GM12878 (cell line): ENCODE measurements around the gene AGER. TPM values are rescaled to one million over a fixed set of nuclear protein-coding genes. Genes with fewer than 3 reads are reported as not detected.

ENCODE experiments used
- ATAC-seq: fragments of 200-7000 bp; cut with Tn5 transposase; 3 replicates; pipeline ENCODE4 v1.9.1; 2020; ENCODE audit warnings: mild to moderate bottlenecking, moderate library complexity
- BruUV-seq: library from RNA; stranded (reverse); fragments of 400-500 nt; replicated peaks from 2 replicates; lab custom pipeline; 2021; lab: Mats Ljungman, UMichigan
- CTCF ChIA-PET: fragments of 300-600 bp; sonication (Branson Sonifier 250); formaldehyde crosslinking; extraction: SDS; loops from one replicate; lab custom pipeline; 2021; ENCODE audit warnings: inconsistent platforms; lab: Yijun Ruan, JAX
- POLR2A ChIA-PET: fragments of 350-600 bp; formaldehyde crosslinking; extraction: SDS; loops from one replicate; lab custom pipeline; 2021; ENCODE audit warnings: inconsistent platforms; lab: Charles Lee
- RAD21 ChIA-PET: fragments of 300-600 bp; sonication (Branson Sonifier 250); formaldehyde crosslinking; loops from one replicate; lab custom pipeline; 2023; ENCODE audit warnings: antibody characterized with exemption; ENCODE audit not compliant: unreplicated experiment; lab: Charles Lee
- SMC1A ChIA-PET: fragments of 300-600 bp; sonication (Branson Sonifier 250); formaldehyde crosslinking; loops from one replicate; lab custom pipeline; 2023; ENCODE audit not compliant: unreplicated experiment, uncharacterized antibody; lab: Charles Lee
- DNase-seq: peaks from one replicate; pipeline ENCODE4 v3.0.0-alpha.2; 2011; ENCODE audit warnings: low read depth, low spot score
- FAIRE-seq: peaks from 3 replicates; lab custom pipeline; 2011; peaks lifted over from hg19 to GRCh38; lab: Jason Lieb, UNC
- H2AFZ ChIP-seq: 2 replicates; pipeline ENCODE4 v1.6.0; 2011; ENCODE audit warnings: low read depth, low read length, control low read depth; ENCODE audit not compliant: control insufficient read depth
- H3K27ac ChIP-seq: 2 replicates; pipeline ENCODE4 v1.5.1; 2011; ENCODE audit warnings: control low read depth; ENCODE audit not compliant: control insufficient read depth, insufficient read depth
- H3K27me3 ChIP-seq, 2 experiments: replicated peaks in 1 of 2; 2 replicates each; pipeline versions ENCODE4 v1.6.0 to v1.6.1; 2011; ENCODE audit warnings: low read length in 1 of 2; ENCODE audit not compliant: control insufficient read depth in 2 of 2, insufficient read depth in 2 of 2
- H3K36me3 ChIP-seq, 2 experiments: 2 replicates each; pipeline ENCODE4 v1.5.1; 2011; ENCODE audit warnings: low read length in 1 of 2; ENCODE audit not compliant: control insufficient read depth in 2 of 2, insufficient read depth in 2 of 2
- H3K4me1 ChIP-seq: 2 replicates; pipeline ENCODE4 v1.6.1; 2011; ENCODE audit warnings: mild to moderate bottlenecking, low read length, moderate library complexity, mixed read lengths; ENCODE audit not compliant: control insufficient read depth, insufficient read depth
- H3K4me2 ChIP-seq: 2 replicates; pipeline ENCODE4 v1.6.0; 2011; ENCODE audit warnings: control low read depth; ENCODE audit not compliant: control insufficient read depth, insufficient read depth
- H3K4me3 ChIP-seq: fragments of 200-600 bp; sonication (generic); 2 replicates; pipeline ENCODE4 v1.5.1; 2016
- H3K79me2 ChIP-seq: 2 replicates; pipeline ENCODE4 v1.6.0; 2011; ENCODE audit warnings: low read length; ENCODE audit not compliant: control insufficient read depth, insufficient read depth
- H3K9ac ChIP-seq: 2 replicates; pipeline ENCODE4 v1.8.0; 2011; ENCODE audit warnings: low read length, control low read depth, mixed read lengths; ENCODE audit not compliant: control insufficient read depth, insufficient read depth
- H3K9me3 ChIP-seq: replicated peaks from 3 replicates; pipeline ENCODE4 v1.5.1; 2011; ENCODE audit warnings: mild to moderate bottlenecking, low read length; ENCODE audit not compliant: control insufficient read depth, insufficient read depth
- H4K20me1 ChIP-seq: 2 replicates; pipeline ENCODE4 v1.6.0; 2011; ENCODE audit not compliant: control insufficient read depth, insufficient read depth
- CBX5 ChIP-seq: sonication (generic); IDR thresholded peaks from 2 replicates; pipeline ENCODE4 v1.6.1; 2016; ENCODE audit warnings: low read depth, moderate library complexity, mild to moderate bottlenecking, inconsistent platforms
- EZH2 ChIP-seq: IDR thresholded peaks from 2 replicates; pipeline ENCODE4 v1.6.1; 2012; ENCODE audit warnings: low read depth, mild to moderate bottlenecking, control low read depth, inconsistent platforms, low read length, borderline replicate concordance; ENCODE audit not compliant: control insufficient read depth
- KDM1A ChIP-seq: fragments of 200-600 bp; sonication (generic); IDR thresholded peaks from 2 replicates; pipeline ENCODE4 v1.6.1; 2016; ENCODE audit warnings: borderline replicate concordance
- POLR2AphosphoS5 ChIP-seq: IDR thresholded peaks from 2 replicates; pipeline ENCODE4 v1.6.1; 2011; ENCODE audit warnings: mild to moderate bottlenecking, low read length, inconsistent platforms
- RAD21 ChIP-seq: IDR thresholded peaks from 2 replicates; pipeline ENCODE4 v1.6.1; 2011; ENCODE audit warnings: mild to moderate bottlenecking, low read depth, low read length, moderate library complexity; ENCODE audit not compliant: insufficient read depth
- SP1 ChIP-seq: IDR thresholded peaks from one replicate; pipeline ENCODE4 v1.6.1; 2011; ENCODE audit warnings: low read depth, low read length
- TAF1 ChIP-seq: IDR thresholded peaks from 2 replicates; pipeline ENCODE4 v1.6.1; 2011; ENCODE audit warnings: mild to moderate bottlenecking, low read depth, low read length, borderline replicate concordance
- WGBS: methylation state at CpG from one replicate; pipeline ENCODE4 v1.1.6; 2016; ENCODE audit warnings: low lambda C conversion rate; ENCODE audit not compliant: insufficient replicate concordance, insufficient coverage; ENCODE audit errors: missing lambda C conversion rate; 5-methylcytosine and 5-hydroxymethylcytosine counted together
- in situ Hi-C: fragments of 300-500 bp; cut with MboI; formaldehyde crosslinking; loops from 9 replicates; pipeline ENCODE4 v1.14.3; 2018; ENCODE audit warnings: mixed read lengths
- intact Hi-C: fragments of 100-400 bp; cut with micrococcal nuclease; formaldehyde crosslinking; loops from one replicate; pipeline ENCODE4 v1.14.2; 2022; ENCODE audit not compliant: unreplicated experiment
- polyA plus RNA-seq, 11 experiments: library from polyadenylated mRNA; depleted of rRNA in 4 of 11; unstranded in 6 of 11; stranded (reverse) in 5 of 11; fragments of >200 nt; fragmentation: Nextera tagmentation in 4 of 11; fragmentation: Illumina TruSeq in 1 of 11; extraction: Ambion mirVana in 4 of 11; extraction: Trizol in 1 of 11; gene quantifications; 1 replicate in 1 of 11; 2 replicates in 10 of 11; pipeline versions ENCODE4 v1.2.1 to v1.2.3, GENCODE V29; 2011 to 2016; ENCODE audit warnings: inconsistent platforms in 2 of 11, missing spikeins in 2 of 11, low read depth in 1 of 11
- total RNA-seq, 4 experiments: library from RNA; depleted of rRNA in 3 of 4; stranded (reverse); fragments of >200 nt in 3 of 4; fragmentation: Illumina TruSeq in 1 of 4; extraction: Trizol in 1 of 4; gene quantifications; 2 replicates each; pipeline versions ENCODE4 v1.2.1 to v1.2.3, GENCODE V29; 2013 to 2021
- TF ChIP-seq, protein P1 (sequence below), 3 experiments: IDR thresholded peaks in 2 of 3; conservative IDR thresholded peaks in 1 of 3; 2 replicates each; pipeline ENCODE4 v1.5.1; 2011; ENCODE audit warnings: low read depth in 3 of 3, low read length in 3 of 3, mild to moderate bottlenecking in 3 of 3, control low read depth in 2 of 3, moderate library complexity in 2 of 3, inconsistent platforms in 1 of 3, mixed read lengths in 1 of 3; ENCODE audit not compliant: control insufficient read depth in 2 of 3, insufficient read depth in 1 of 3; ENCODE audit errors: extremely low read depth in 1 of 3

AGER gene
- total and polyA plus RNA-seq, 10 of the 15 experiments (the other 5 are each of a cell fraction or from before 2014, with no cell fraction given): 1.1 to 18.2 (median 3.9) TPM

GRCh38 chr6:32147401-32148132 is 36.5 kb downstream of the AGER start:
- ATAC-seq (peak; percentile 36; the same call in 1 of the 3 replicates), FAIRE-seq (no peak), DNase-seq (no peak)
- intact Hi-C loops: no loop called here
- in situ Hi-C loops: no loop called here
- ChIA-PET SMC1A (no interaction called here), POLR2A (no interaction called here), RAD21 (no interaction called here), CTCF (no interaction called here)
- Histone ChIP-seq H2AFZ (no peak overlapping the region), H3K4me2 (no peak overlapping the region), H3K36me3 (no peaks in the 10 kb centered on the region), H3K9me3 (no peaks in the 10 kb centered on the region; the same call in 2 of the 3 replicates), H3K4me1 (no peaks in the 10 kb centered on the region), H4K20me1 (no peaks in the 10 kb centered on the region), H3K79me2 (no peaks in the 10 kb centered on the region), H3K4me3 (no peak overlapping the region), H3K9ac (no peak overlapping the region), H3K27me3 (peaks cover 9 to 12% of the 10 kb centered on the region in 2 experiments), H3K27ac (no peak overlapping the region)
- TF ChIP-seq CBX5 (no peak), RAD21 (0 out of 2 replicates have a peak, but pooled peaks have one; percentile 26)
- TF ChIP-seq, protein P1, sequence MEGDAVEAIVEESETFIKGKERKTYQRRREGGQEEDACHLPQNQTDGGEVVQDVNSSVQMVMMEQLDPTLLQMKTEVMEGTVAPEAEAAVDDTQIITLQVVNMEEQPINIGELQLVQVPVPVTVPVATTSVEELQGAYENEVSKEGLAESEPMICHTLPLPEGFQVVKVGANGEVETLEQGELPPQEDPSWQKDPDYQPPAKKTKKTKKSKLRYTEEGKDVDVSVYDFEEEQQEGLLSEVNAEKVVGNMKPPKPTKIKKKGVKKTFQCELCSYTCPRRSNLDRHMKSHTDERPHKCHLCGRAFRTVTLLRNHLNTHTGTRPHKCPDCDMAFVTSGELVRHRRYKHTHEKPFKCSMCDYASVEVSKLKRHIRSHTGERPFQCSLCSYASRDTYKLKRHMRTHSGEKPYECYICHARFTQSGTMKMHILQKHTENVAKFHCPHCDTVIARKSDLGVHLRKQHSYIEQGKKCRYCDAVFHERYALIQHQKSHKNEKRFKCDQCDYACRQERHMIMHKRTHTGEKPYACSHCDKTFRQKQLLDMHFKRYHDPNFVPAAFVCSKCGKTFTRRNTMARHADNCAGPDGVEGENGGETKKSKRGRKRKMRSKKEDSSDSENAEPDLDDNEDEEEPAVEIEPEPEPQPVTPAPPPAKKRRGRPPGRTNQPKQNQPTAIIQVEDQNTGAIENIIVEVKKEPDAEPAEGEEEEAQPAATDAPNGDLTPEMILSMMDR (IDR thresholded peaks at IDR 0.05 in 2 of 3, conservative IDR thresholded peaks at IDR 0.05 in 1 of 3; ENCODE audit: control insufficient read depth in 2 of 3, extremely low read depth in 1 of 3, insufficient read depth in 1 of 3, low read depth in 3 of 3, low read length in 3 of 3): peak in 1 of 3 experiments; percentile 12; a peak in 1 of 6 replicates
- no TSS peak for BruUV-seq
- WGBS: 71% methylated on average over 4 of the region's 4 CpGs

GRCh38 chr6:32146687-32147086 is 37.4 kb downstream of the AGER start:
- CTCF ChIA-PET: no interaction called here

More at GRCh38 chr6:32146687-32147086, 37.4 kb downstream of the AGER start:
- TF ChIP-seq TAF1 (no peak), EZH2 (no peak), POLR2AphosphoS5 (no peak), SP1 (no peak), KDM1A (no peak)
- H2AFZ ChIP-seq: no peak overlapping the region
- no peak overlapping the region for H3K9ac ChIP-seq
- in situ Hi-C loops: no loop called here
- peaks cover 7 to 12% of the 10 kb centered on the region in 2 experiments for H3K27me3 ChIP-seq
- FAIRE-seq (no peak), ATAC-seq (no peak), DNase-seq (no peak)
- BruUV-seq: no TSS peak
- H3K36me3 ChIP-seq: no peaks in the 10 kb centered on the region
- SMC1A ChIA-PET: no interaction called here
- no peaks in the 10 kb centered on the region for H4K20me1 ChIP-seq
- no peak overlapping the region for H3K27ac ChIP-seq
- POLR2A ChIA-PET: interaction anchor here (0.6 kb wide), 1 partner anchor 10 kb away, joined by 4 read pairs; no protein-coding TSS in a partner anchor
- no peak overlapping the region for H3K4me2 ChIP-seq
- H3K4me1 ChIP-seq: no peaks in the 10 kb centered on the region
- no peak overlapping the region for H3K4me3 ChIP-seq
- no peaks in the 10 kb centered on the region; the same call in 2 of the 3 replicates for H3K9me3 ChIP-seq
- 49% methylated on average over 4 of the region's 4 CpGs for WGBS
- RAD21 ChIA-PET: no interaction called here
- no peaks in the 10 kb centered on the region for H3K79me2 ChIP-seq
- intact Hi-C loops: no loop called here
